ENCODE data around the gene TTC33.
"Not testable (repeated sequence)": the region's sequence is repeated elsewhere in the genome, so short reads cannot be mapped to it uniquely, and the experiment has no call there.

GRCh38 chr5:40705484-40705883 lies 50.3 kb downstream of the TTC33 start:
- not testable (repeated sequence) for TF ChIP-seq CTCF (IDR thresholded peaks at IDR 0.05 in 4 of 5, conservative IDR thresholded peaks at IDR 0.05 in 1 of 5); POLR2A (IDR thresholded peaks at IDR 0.05)
